ENCODE results near the gene RNU2-1.

GRCh38 chr17:43213545-43213944 is 20.2 kb downstream of the RNU2-1 start:
- TF ChIP-seq CTCF (IDR thresholded peaks at IDR 0.05) (no peak), POLR2A (IDR thresholded peaks at IDR 0.05) (peak; percentile 37)

Measured in right lobe of liver (tissue), 4 donors.